Lower lobe of right lung (tissue), 2 donors: ENCODE measurements around the gene SPDYE17. TPM values are rescaled to one million over a fixed set of nuclear protein-coding genes. Genes with fewer than 3 reads are reported as not detected.
"Not testable (repeated sequence)": the region's sequence is repeated elsewhere in the genome, so short reads cannot be mapped to it uniquely, and the experiment has no call there.

ENCODE experiments used
- ATAC-seq, 2 donors: fragments of 200-7000 bp; cut with Tn5 transposase; one replicate each; pipeline ENCODE4 v1.9.1; 2020 to 2022; ENCODE audit warnings: mild to moderate bottlenecking in 2 of 2, moderate library complexity in 2 of 2
- DNase-seq: peaks from one replicate; pipeline ENCODE4 v3.0.0-alpha.2; 2020
- H3K27ac ChIP-seq: fragments of 200-600 bp; one replicate; pipeline ENCODE4 v1.8.0; 2022
- H3K27me3 ChIP-seq: fragments of 200-600 bp; one replicate; pipeline ENCODE4 v1.8.0; 2022; ENCODE audit warnings: low read depth
- H3K36me3 ChIP-seq: fragments of 200-600 bp; one replicate; pipeline ENCODE4 v1.8.0; 2022; ENCODE audit warnings: mild to moderate bottlenecking
- H3K4me1 ChIP-seq: fragments of 200-600 bp; one replicate; pipeline ENCODE4 v1.8.0; 2022
- H3K4me3 ChIP-seq: fragments of 200-600 bp; one replicate; pipeline ENCODE4 v1.8.0; 2022; ENCODE audit warnings: mild to moderate bottlenecking
- H3K9me3 ChIP-seq: fragments of 200-600 bp; one replicate; pipeline ENCODE4 v1.8.0; 2022
- intact Hi-C: fragments of 100-400 bp; cut with DNase I; formaldehyde crosslinking; loops from one replicate; pipeline ENCODE4 v1.11.0; 2022
- total RNA-seq: library from RNA; stranded (reverse); fragmentation: NEBNext Ultra II Directional; extraction: Animal tissue kit (Norgen Biotek cat#: 25700); gene quantifications from one replicate; pipeline ENCODE4 v1.2.1, GENCODE V29; 2021
- TF ChIP-seq, protein P1 (sequence below): fragments of 200-600 bp; IDR thresholded peaks from one replicate; pipeline ENCODE4 v1.8.0; 2022; ENCODE audit warnings: antibody characterized with exemption, mild to moderate bottlenecking
- donor health status: DM: no; HTN: yes; CAD: no; lungs with severe emphysema.

SPDYE17 gene
- total RNA-seq, 1 donor from 2014 or later, result not detected

DNA sequence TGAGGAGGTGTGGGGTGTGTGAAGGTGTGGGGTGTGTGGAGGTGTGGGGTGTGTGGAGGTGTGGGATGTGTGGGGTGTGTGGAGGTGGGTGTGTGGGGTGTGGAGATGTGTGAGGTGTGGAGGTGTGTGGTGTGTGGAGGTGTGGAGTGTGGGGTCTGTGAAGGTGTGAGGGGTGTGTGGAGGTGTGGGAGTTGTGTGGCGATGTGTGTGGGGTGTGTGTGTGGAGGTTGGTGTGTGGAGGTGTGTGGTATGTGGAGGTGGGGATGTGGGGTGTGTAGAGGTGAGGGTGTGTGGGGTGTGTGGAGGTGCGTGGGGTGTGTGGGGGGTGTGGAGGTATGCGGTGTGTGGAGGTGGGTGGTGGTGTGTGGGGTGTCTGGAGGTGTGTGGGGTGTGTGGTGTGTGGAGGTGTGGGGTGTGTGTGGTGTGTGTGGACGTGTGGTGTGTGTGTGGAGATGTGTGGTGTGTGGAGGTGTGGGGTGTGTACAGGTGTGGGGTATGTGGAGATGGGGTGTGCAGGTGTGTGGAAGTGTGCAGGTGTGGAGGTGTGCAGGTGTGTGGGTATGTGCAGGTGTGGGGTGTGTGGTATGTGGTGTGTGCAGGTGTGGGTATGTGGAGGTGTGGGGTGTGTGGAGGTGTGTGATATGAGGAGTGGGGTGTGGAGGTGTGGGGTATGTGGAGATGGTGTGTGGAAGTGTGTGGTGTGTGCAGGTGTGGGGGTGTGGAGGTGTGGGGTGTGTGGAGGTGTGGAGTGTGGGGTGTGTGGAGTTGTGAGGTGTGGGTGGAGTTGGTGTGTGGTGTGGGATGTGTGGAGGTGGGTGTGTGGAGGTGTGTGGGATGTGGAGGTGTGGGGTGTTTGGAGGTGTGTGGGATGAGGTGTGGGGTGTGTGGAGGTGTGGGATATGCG lies 34.5 kb downstream of the SPDYE17 start:
- no peak overlapping the region for H3K27ac ChIP-seq
- H3K36me3 ChIP-seq, result peaks cover 8% of the 10 kb centered on the region
- DNase-seq (no peak), ATAC-seq (peak; percentile 26 to 42)
- TF ChIP-seq, protein P1, sequence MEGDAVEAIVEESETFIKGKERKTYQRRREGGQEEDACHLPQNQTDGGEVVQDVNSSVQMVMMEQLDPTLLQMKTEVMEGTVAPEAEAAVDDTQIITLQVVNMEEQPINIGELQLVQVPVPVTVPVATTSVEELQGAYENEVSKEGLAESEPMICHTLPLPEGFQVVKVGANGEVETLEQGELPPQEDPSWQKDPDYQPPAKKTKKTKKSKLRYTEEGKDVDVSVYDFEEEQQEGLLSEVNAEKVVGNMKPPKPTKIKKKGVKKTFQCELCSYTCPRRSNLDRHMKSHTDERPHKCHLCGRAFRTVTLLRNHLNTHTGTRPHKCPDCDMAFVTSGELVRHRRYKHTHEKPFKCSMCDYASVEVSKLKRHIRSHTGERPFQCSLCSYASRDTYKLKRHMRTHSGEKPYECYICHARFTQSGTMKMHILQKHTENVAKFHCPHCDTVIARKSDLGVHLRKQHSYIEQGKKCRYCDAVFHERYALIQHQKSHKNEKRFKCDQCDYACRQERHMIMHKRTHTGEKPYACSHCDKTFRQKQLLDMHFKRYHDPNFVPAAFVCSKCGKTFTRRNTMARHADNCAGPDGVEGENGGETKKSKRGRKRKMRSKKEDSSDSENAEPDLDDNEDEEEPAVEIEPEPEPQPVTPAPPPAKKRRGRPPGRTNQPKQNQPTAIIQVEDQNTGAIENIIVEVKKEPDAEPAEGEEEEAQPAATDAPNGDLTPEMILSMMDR, result no peak
- intact Hi-C loops, result no loop called here
- H3K4me3 ChIP-seq, result no peak overlapping the region
- H3K27me3 ChIP-seq, result no peaks in the 10 kb centered on the region
- no peaks in the 10 kb centered on the region for H3K4me1 ChIP-seq
- H3K9me3 ChIP-seq, result no peaks in the 10 kb centered on the region

DNA sequence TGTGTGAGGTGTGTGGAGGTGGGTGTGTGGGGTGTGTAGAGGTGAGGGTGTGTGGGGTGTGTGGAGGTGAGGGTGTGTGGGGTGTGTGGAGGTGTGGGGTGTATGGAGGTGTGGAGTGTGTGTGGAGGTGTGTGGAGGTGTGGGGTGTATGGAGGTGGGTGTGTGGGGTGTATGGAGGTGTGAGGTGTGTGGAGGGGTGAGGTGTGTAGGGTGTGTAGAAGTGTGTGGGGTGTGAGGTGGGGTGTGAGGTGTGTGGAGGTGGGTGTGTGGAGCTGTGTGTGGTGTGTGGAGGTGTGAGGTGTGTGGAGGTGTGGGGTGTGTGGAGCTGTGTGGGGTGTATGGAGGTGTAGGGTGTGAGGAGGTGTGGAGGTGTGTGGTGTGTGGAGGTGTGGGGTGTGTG lies 35.2 kb downstream of the SPDYE17 start:
- peak in 1 of 2 donors; percentile 35 for ATAC-seq
- H3K36me3 ChIP-seq, H3K4me3 ChIP-seq, DNase-seq, intact Hi-C loops, H3K4me1 ChIP-seq, H3K27ac ChIP-seq, H3K9me3 ChIP-seq, H3K27me3 ChIP-seq: not testable (repeated sequence)

DNA sequence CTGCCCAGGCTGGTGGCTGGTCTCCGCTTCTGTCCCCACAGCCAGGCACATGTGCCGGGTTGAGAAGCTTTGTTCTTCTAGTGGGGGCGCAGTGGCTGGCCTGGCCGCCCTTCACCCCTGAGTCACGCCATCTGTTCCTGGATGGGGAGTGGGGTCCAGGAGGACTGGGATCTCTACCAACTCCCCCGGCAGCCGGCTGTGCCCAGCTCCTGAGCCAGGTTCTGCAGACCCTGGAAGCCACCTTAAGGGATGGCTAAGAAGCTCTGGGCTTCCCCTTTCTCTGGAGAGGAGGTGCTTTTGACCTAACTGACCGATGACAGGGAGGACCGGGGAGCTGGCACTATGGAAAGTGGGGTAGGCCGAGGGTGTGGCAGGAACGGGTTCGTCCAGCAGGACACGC lies 37.9 kb downstream of the SPDYE17 start:
- H3K27ac ChIP-seq, H3K36me3 ChIP-seq, intact Hi-C loops, H3K4me1 ChIP-seq, DNase-seq, H3K9me3 ChIP-seq, H3K27me3 ChIP-seq, H3K4me3 ChIP-seq, ATAC-seq: not testable (repeated sequence)

DNA sequence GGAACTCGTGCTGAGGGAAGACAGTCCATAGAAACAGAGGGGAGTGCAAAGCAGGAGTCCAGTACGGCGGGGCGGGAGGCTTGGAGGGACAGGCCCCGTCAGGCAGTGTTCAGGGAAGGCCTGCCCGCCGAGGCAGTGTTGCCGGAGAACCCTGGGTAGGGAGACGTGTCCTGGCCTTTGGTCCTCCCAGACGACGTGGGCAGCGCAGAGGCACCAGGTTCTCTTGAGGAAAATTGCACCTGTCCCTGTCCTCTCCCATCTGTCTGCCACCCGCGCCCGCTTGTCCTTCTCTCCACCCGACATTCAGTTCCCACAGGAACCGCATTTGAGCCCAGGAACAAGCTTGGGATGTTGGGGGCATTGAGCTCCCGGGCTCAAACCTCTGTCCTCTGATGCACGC lies 38.3 kb downstream of the SPDYE17 start:
- H3K27me3 ChIP-seq, H3K9me3 ChIP-seq, intact Hi-C loops, ATAC-seq, DNase-seq, H3K27ac ChIP-seq, H3K4me3 ChIP-seq, H3K4me1 ChIP-seq, H3K36me3 ChIP-seq: not testable (repeated sequence)

DNA sequence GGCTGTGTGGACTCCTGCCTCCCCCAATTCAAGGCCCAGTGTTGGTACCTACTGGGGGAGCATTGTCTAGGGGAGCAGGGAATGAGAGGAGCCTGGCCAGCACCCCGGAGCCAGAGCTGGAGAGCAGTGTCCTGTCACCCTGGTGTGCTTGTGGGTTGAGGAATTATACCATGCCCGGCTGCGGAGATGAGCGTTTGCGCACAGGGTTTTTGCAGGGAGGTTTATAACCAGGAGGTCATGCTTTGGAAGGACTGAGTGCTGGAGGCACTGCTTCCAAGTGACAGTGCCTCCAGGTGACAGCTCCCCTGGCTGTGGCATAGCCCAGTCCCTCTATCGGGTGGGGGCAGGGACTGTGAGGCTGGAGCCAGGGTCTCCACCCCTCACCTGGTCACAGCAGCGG lies 39.3 kb downstream of the SPDYE17 start:
- H3K27me3 ChIP-seq, H3K4me3 ChIP-seq, ATAC-seq, H3K9me3 ChIP-seq, H3K27ac ChIP-seq, H3K36me3 ChIP-seq, H3K4me1 ChIP-seq, DNase-seq, intact Hi-C loops: not testable (repeated sequence)

DNA sequence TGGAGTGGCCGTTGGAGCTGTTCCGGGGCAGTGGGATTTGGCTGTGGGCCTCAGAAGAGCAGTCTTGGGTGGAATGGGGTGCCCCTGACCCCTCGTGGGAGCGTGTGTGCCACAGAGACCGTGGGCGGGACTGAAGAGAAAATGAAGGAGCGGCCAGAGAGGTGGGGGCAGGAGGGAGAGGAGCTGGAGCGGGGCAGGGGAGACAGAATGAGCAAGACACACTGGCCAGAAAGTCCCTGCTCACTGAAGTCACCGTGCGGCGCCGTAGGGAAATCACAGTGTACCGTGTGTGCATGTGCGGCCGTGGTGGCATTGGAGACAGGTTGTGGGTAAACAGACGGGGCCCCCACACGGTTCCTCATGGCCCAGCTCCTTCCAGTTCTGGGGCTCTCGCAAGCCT lies 40.0 kb downstream of the SPDYE17 start:
- H3K27me3 ChIP-seq, H3K27ac ChIP-seq, intact Hi-C loops, H3K4me3 ChIP-seq, H3K36me3 ChIP-seq, H3K9me3 ChIP-seq, ATAC-seq, DNase-seq, H3K4me1 ChIP-seq: not testable (repeated sequence)

DNA sequence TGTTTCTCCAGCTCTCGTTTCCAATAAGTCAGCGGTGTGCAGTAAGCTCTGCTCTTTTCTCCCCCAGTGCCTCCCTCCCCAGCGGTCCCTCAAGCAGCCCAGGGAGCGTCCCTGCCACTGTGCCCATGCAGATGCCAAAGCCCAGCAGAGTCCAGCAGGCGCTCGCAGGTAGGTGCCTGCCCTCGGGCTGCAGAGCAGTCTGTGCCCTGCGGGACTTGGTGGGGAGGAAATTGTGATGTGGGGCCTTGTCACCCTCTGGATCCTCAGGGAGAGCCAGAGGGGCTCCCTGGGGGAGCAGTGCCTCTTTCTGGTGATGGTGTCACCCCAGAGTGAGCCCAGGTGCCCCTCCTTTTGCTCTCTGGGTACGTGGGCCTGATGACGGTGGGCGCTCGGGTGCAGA lies 42.0 kb downstream of the SPDYE17 start:
- H3K9me3 ChIP-seq, result not testable (repeated sequence)

DNA sequence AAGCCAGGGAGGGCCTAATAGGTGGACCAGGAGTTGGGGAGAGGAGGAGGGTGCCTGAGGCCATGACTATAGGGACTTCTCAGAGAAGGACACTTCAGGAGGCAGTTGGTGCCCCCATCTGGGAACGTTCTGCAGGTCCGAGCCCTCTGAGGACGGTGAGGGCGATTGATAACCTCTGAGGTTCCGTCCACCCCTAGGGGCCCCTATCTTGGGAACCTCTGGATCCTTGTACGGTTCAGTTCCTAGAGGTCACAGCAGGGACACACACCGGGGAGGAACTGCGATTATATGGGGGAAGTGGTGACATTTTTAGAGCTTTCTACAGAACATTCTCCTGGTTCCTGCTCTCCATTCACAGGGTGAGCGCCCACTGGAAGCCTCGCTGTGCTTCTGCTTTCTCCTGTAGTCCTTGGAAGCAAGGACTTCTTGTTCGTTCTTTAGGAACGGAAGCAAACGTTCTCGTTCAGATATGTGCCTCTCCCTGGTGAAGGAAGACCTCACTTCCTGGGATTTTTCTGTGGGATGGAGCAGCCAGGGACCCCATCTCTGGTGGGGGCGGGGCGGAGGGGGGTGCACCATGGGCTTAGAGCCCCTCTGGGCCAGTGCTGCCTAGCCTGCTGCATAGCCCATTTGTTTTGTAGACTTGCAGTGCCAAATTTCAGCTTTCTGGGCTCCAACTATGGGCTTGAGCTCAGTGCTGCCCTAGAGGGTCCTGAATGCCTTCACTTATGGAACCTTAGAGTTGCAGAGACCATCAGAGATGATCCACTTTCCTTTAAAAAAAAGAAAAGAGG lies 46.0 kb downstream of the SPDYE17 start:
- H3K4me3 ChIP-seq, intact Hi-C loops, H3K4me1 ChIP-seq, H3K27ac ChIP-seq, H3K27me3 ChIP-seq, H3K36me3 ChIP-seq, H3K9me3 ChIP-seq, DNase-seq: not testable (repeated sequence)
- peak; percentile 9 to 43 for ATAC-seq

More for the DNA sequence above, 42.0 kb downstream of the SPDYE17 start:
- H3K27me3 ChIP-seq, H3K4me3 ChIP-seq, H3K27ac ChIP-seq, H3K36me3 ChIP-seq, intact Hi-C loops, H3K4me1 ChIP-seq, DNase-seq, ATAC-seq: not testable (repeated sequence)

DNA sequence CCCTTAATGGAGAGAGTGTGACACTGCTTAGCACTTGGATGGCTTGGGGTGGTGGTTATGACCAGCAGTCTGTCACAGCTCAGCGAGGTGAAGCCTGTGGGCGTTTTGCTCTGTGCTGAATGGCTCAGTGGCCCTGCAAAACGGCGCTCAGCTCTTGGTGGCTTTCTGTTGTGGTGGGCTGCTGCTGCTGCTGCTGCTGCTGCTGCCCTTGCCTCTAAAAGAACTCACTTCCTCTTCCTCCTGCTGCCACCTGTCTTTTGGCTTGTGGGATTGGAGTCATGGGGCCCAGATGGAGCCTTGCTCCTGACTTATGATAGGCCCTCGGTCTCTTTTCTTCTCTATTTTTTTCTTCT lies 47.4 kb downstream of the SPDYE17 start:
- H3K4me3 ChIP-seq, H3K4me1 ChIP-seq, intact Hi-C loops, H3K27ac ChIP-seq, H3K9me3 ChIP-seq, H3K27me3 ChIP-seq, DNase-seq: not testable (repeated sequence)
- ATAC-seq, result peak; percentile 31 to 37
- peaks cover 21% of the 10 kb centered on the region for H3K36me3 ChIP-seq

DNA sequence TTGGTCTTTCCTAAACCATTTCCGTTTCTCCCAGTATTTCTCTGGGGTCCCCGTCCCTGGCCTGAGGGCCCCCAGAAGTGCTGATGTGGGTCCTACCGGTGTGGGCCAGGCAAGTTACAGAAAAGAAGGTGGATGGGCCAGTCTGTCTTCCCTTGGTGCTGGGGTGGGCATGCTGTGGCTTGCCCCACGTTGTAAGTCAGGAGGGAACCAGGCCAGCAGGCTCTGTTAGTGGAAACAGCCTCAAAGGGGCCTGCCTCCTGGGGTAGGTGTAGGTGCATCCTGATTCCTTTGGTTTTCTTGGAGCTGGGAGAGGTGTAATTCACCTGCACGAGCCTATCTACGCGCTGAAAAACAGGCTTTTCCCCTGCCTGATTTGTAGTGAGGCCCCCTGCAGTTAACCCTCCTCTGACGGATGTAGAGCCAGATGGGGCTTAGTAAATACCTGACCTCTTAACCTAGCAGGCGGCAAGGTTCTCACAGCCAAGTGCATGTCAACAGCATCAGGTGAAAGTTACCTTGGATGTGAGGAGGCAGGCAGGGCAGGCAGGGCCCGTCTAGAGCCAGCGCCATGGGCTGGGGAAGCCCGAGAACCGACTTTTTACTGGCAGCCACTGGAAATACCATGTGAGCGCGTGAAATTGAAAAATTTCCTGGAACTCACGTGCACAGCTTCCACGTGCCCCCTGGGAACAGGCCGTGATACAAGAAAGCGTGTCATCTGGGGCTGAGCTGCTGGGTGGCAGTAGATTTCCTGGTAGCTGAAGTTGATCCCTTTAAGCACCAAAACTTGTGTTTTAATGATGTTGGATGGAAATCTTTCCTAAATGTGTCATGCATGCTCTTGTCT lies 48.0 kb downstream of the SPDYE17 start:
- DNase-seq, intact Hi-C loops, H3K27me3 ChIP-seq, H3K9me3 ChIP-seq, H3K27ac ChIP-seq, H3K4me1 ChIP-seq, H3K4me3 ChIP-seq: not testable (repeated sequence)
- peak in 1 of 2 donors; percentile 4 for ATAC-seq
- H3K36me3 ChIP-seq, result peaks cover 22% of the 10 kb centered on the region

DNA sequence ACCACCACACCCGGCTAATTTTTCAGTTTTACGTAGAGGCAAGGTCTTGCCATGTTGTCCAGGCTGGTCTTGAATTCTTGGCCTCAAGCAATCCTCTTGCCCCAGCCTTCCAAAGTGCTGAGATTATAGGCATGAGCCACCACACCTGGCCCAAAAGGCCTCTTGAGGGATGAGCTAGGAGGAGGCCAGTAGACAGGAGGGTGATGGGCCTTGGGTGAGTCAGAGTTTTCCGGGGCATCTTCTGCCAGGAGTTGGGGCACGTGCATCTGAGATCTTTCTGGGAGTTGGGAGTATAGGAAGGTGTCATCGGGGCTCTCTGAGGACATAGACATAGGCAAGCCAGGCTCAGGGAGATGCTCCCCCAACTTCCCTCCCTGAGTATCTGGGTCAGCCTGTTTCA lies 48.8 kb downstream of the SPDYE17 start:
- H3K36me3 ChIP-seq, result peaks cover 29% of the 10 kb centered on the region
- H3K4me3 ChIP-seq, intact Hi-C loops, H3K4me1 ChIP-seq, DNase-seq, H3K9me3 ChIP-seq, H3K27ac ChIP-seq, ATAC-seq, H3K27me3 ChIP-seq: not testable (repeated sequence)

DNA sequence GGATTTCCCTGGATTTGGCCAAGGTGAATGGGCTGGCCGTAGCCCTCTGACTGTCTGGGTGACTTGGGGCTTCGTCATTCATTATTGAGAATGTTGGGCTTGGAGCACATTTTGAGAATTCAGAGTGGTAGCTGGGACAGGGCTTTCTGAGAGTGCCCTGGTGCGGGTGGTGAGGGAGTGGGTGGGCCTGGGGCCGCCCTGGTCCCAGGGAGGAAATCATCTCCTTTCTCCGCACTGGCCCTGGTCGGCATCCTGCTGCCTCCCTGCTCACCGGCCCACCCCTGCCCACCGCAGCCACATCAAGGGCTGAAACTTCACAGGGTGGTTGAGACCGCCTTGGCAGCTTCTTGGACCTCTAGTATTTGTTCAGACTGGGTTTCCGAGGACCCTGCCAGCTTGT lies 49.7 kb downstream of the SPDYE17 start:
- H3K27me3 ChIP-seq, H3K9me3 ChIP-seq, H3K27ac ChIP-seq, H3K4me1 ChIP-seq, ATAC-seq, H3K4me3 ChIP-seq, DNase-seq, intact Hi-C loops: not testable (repeated sequence)
- H3K36me3 ChIP-seq, result peaks cover 29% of the 10 kb centered on the region
